Activated T-helper 2 cell treated with anti-CD3 and anti-CD28 coated beads, Interferon-gamma antibody, Interleukin-2, Interleukin-4, amounts not matched to agents 10 μg/mL and 5 μg/mL and 100 μg/mL, durations not matched to agents 14 hours and 24 hours and 36 hours (primary cell): Measurements from ENCODE around the gene PDE11A. TPM values are rescaled to one million over a fixed set of nuclear protein-coding genes. Genes with fewer than 3 reads are reported as not detected.

Experiments
- DNase-seq: peaks from one replicate; pipeline ENCODE4 v3.0.0; 2021; ENCODE audit warnings: low spot score
- H3K27ac Mint-ChIP-seq: one replicate; pipeline ENCODE4 v1.8.0; 2021; ENCODE audit warnings: mixed read lengths
- H3K27me3 Mint-ChIP-seq: one replicate; pipeline ENCODE4 v1.8.0; 2021; ENCODE audit warnings: low read depth, mixed read lengths
- H3K36me3 Mint-ChIP-seq: one replicate; pipeline ENCODE4 v1.8.0; 2021; ENCODE audit warnings: low read depth, mixed read lengths
- H3K4me1 Mint-ChIP-seq: one replicate; pipeline ENCODE4 v1.8.0; 2021; ENCODE audit warnings: low read depth, mixed read lengths
- H3K4me3 Mint-ChIP-seq: one replicate; pipeline ENCODE4 v1.8.0; 2021; ENCODE audit warnings: low read depth, mild to moderate bottlenecking, moderate library complexity, mixed read lengths
- H3K9me3 Mint-ChIP-seq: one replicate; pipeline ENCODE4 v1.8.0; 2021; ENCODE audit warnings: mixed read lengths
- intact Hi-C: fragments of 100-400 bp; cut with micrococcal nuclease; formaldehyde crosslinking; loops from one replicate; pipeline ENCODE4 v1.15.1; 2023
- total RNA-seq: library from RNA; stranded (reverse); gene quantifications from 2 replicates; pipeline ENCODE4 v1.2.3, GENCODE V29; 2022

The PDE11A gene
- total RNA-seq, 1 donor from 2014 or later, result not detected

- Mint-ChIP-seq H3K27me3 (no peaks in the 10 kb centered on the region), H3K9me3 (no peaks in the 10 kb centered on the region)
- intact Hi-C loops, result no loop called here
These were observed 46.9 kb downstream of the PDE11A start for GRCh38 chr2:178025551-178026185.

GRCh38 chr2:178018141-178018540 lies 54.4 kb downstream of the PDE11A start:
- no peak overlapping the region for H3K4me3 Mint-ChIP-seq
- H3K27ac Mint-ChIP-seq, result no peak overlapping the region
- no peaks in the 10 kb centered on the region for H3K9me3 Mint-ChIP-seq
- intact Hi-C loops, result no loop called here
- no peaks in the 10 kb centered on the region for H3K36me3 Mint-ChIP-seq
- H3K27me3 Mint-ChIP-seq, result peaks cover 2% of the 10 kb centered on the region
- no peak for DNase-seq
- no peaks in the 10 kb centered on the region for H3K4me1 Mint-ChIP-seq

More at GRCh38 chr2:178025551-178026185, 46.9 kb downstream of the PDE11A start:
- no peak overlapping the region for H3K27ac Mint-ChIP-seq
- no peak for DNase-seq
- H3K36me3 Mint-ChIP-seq, result no peaks in the 10 kb centered on the region
- H3K4me1 Mint-ChIP-seq, result no peaks in the 10 kb centered on the region
- no peak overlapping the region for H3K4me3 Mint-ChIP-seq

- H3K4me3 Mint-ChIP-seq, result no peak overlapping the region
- H3K27me3 Mint-ChIP-seq, result peaks cover 4% of the 10 kb centered on the region
- H3K4me1 Mint-ChIP-seq, result no peaks in the 10 kb centered on the region
- intact Hi-C loops, result no loop called here
- H3K27ac Mint-ChIP-seq, result no peak overlapping the region
- DNase-seq, result no peak
- H3K9me3 Mint-ChIP-seq, result no peaks in the 10 kb centered on the region
- H3K36me3 Mint-ChIP-seq, result no peaks in the 10 kb centered on the region
These were observed 56.0 kb downstream of the PDE11A start for GRCh38 chr2:178016612-178017011.

- Mint-ChIP-seq H3K9me3 (no peaks in the 10 kb centered on the region), H3K36me3 (no peaks in the 10 kb centered on the region), H3K27me3 (peaks cover 2% of the 10 kb centered on the region), H3K4me1 (no peaks in the 10 kb centered on the region), H3K4me3 (no peak overlapping the region), H3K27ac (no peak overlapping the region)
- intact Hi-C loops, result no loop called here
- DNase-seq, result no peak
These were observed 59.9 kb downstream of the PDE11A start for GRCh38 chr2:178012639-178013038.

GRCh38 chr2:178009813-178010212 lies 62.8 kb downstream of the PDE11A start:
- H3K4me3 Mint-ChIP-seq, result no peak overlapping the region
- H3K27me3 Mint-ChIP-seq, result peaks cover 2% of the 10 kb centered on the region
- H3K36me3 Mint-ChIP-seq, result no peaks in the 10 kb centered on the region
- H3K4me1 Mint-ChIP-seq, result no peaks in the 10 kb centered on the region
- no peaks in the 10 kb centered on the region for H3K9me3 Mint-ChIP-seq
- no peak for DNase-seq
- intact Hi-C loops, result no loop called here
- no peak overlapping the region for H3K27ac Mint-ChIP-seq

- Mint-ChIP-seq H3K36me3 (no peaks in the 10 kb centered on the region), H3K27me3 (peaks cover 7% of the 10 kb centered on the region)
These were observed 63.8 kb downstream of the PDE11A start for GRCh38 chr2:178008636-178009289.

GRCh38 chr2:178006710-178007109 lies 65.9 kb downstream of the PDE11A start:
- Mint-ChIP-seq H3K27me3 (peaks cover 8% of the 10 kb centered on the region), H3K4me3 (no peak overlapping the region), H3K27ac (no peak overlapping the region), H3K4me1 (no peaks in the 10 kb centered on the region), H3K36me3 (no peaks in the 10 kb centered on the region), H3K9me3 (no peaks in the 10 kb centered on the region)
- intact Hi-C loops, result no loop called here
- DNase-seq, result no peak

More at GRCh38 chr2:178008636-178009289, 63.8 kb downstream of the PDE11A start:
- Mint-ChIP-seq H3K9me3 (no peaks in the 10 kb centered on the region), H3K4me1 (no peaks in the 10 kb centered on the region), H3K4me3 (no peak overlapping the region), H3K27ac (no peak overlapping the region)
- intact Hi-C loops, result no loop called here
- DNase-seq, result no peak

DNA sequence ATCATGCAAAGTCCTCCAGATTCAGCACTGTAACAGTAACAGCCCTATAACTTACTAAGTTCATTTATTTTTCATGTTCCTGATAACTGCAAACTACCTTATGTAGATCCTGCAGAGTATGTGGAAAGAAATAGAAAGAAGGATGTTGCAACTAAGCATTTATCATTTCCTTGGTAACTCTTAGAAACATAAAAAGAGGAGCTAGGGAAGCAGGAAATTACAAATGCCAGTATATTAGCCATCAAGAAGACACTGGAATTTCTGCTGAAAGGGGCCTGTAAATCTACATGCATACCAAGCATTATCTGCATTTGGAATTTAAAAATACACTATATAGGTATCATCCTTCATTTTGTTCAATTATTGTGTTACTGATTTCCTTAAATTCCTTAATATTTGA lies 66.8 kb downstream of the PDE11A start:
- H3K27ac Mint-ChIP-seq, result no peak overlapping the region
- H3K27me3 Mint-ChIP-seq, result peaks cover 8% of the 10 kb centered on the region
- H3K4me3 Mint-ChIP-seq, result no peak overlapping the region
- intact Hi-C loops, result no loop called here
- H3K36me3 Mint-ChIP-seq, result no peaks in the 10 kb centered on the region
- no peaks in the 10 kb centered on the region for H3K4me1 Mint-ChIP-seq
- DNase-seq, result no peak
- no peaks in the 10 kb centered on the region for H3K9me3 Mint-ChIP-seq

DNA sequence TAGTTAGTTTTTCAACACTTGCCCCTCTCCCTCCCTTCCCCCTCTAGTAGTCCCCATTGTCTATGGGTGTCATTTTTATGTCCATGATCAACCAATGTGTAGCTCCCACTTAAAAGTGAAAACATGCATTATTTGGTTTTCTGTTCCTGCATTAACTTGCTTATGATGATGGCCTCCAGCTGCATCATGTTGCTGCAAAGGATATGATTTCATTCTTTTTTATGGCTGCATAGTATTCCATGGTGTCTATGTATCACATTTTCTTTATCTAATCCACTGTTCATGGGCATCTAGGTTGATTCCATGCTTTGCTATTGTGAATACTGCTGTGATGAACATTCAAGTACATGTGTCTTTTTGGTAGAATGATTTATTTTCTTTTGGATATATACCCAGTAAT lies 70.5 kb downstream of the PDE11A start:
- DNase-seq, result no peak
- Mint-ChIP-seq H3K9me3 (no peaks in the 10 kb centered on the region), H3K27ac (no peak overlapping the region), H3K4me1 (no peaks in the 10 kb centered on the region), H3K27me3 (peaks cover 8% of the 10 kb centered on the region), H3K4me3 (no peak overlapping the region), H3K36me3 (no peaks in the 10 kb centered on the region)
- intact Hi-C loops, result no loop called here

GRCh38 chr2:177998996-177999395 lies 73.6 kb downstream of the PDE11A start:
- intact Hi-C loops, result no loop called here
- no peaks in the 10 kb centered on the region for H3K36me3 Mint-ChIP-seq
- no peak for DNase-seq
- no peaks in the 10 kb centered on the region for H3K9me3 Mint-ChIP-seq
- no peak overlapping the region for H3K4me3 Mint-ChIP-seq
- H3K27ac Mint-ChIP-seq, result no peak overlapping the region
- H3K27me3 Mint-ChIP-seq, result peaks cover 5% of the 10 kb centered on the region
- H3K4me1 Mint-ChIP-seq, result no peaks in the 10 kb centered on the region

GRCh38 chr2:177998006-177998405 lies 74.6 kb downstream of the PDE11A start:
- no peak for DNase-seq

DNA sequence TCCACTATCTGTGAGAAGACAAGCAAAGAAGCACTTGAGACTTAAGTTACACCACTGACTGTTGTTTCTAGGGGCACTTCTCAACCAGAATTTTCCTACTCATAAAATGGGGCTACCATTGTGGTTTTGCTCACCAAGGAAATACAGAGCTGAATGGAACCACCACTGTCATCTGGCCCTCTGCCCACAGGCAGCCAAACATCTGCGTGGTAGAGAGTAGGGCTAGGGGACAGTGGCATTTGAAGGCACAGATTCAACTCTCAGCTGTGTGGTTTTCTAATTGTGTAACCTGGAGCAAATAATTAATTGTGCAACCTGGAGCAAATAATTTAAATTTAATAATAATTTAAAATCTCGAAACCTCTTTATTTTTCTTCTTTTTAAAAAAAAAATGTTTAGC lies 79.6 kb downstream of the PDE11A start:
- DNase-seq, result no peak
- no peaks in the 10 kb centered on the region for H3K36me3 Mint-ChIP-seq
- H3K9me3 Mint-ChIP-seq, result no peaks in the 10 kb centered on the region
- peaks cover 3% of the 10 kb centered on the region for H3K27me3 Mint-ChIP-seq
- intact Hi-C loops, result no loop called here
- no peaks in the 10 kb centered on the region for H3K4me1 Mint-ChIP-seq
- H3K27ac Mint-ChIP-seq, result no peak overlapping the region
- H3K4me3 Mint-ChIP-seq, result no peak overlapping the region

More at GRCh38 chr2:177998006-177998405, 74.6 kb downstream of the PDE11A start:
- Mint-ChIP-seq H3K27me3 (peaks cover 1% of the 10 kb centered on the region), H3K27ac (no peak overlapping the region), H3K4me1 (no peaks in the 10 kb centered on the region), H3K9me3 (no peaks in the 10 kb centered on the region), H3K36me3 (no peaks in the 10 kb centered on the region), H3K4me3 (no peak overlapping the region)
- intact Hi-C loops, result no loop called here

DNA sequence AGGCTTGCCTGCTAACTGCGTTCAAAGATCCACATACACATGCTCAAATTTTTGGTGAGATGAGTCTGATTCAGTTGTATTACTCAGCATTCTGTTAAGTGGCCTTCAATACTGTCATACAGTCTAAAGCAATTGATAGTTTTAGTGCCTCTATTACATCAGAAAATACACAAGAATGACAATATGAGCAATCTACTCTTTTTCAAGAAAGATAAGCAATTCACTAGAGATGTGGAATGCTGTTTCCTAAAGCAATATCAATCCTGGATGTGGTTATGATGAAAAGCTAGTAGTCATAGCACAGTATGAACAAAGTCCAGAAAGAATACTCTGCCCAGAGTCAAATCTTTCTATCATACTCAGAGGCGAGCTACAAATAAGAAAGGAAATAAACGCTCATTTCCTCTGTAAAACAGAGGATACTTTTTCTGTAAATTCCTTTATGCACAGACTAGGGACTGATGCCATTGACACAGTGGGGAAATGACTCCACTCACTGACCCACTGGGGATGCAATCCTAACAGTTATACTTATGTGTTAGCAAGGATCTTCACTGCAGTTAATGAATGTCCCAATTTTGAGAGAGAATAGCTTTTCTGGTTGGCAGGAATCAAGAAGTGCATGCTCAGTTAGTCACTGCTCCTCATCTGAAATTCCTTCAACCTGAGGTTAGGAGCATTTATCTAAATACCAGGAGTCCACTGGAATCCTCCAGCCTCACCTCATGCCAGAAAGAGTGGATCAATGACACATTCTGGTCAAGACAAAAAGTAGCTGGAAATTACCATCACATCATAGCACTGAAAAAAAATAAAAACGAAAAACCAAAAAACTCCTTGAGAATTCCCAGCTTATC lies 83.3 kb downstream of the PDE11A start:
- H3K4me3 Mint-ChIP-seq, result no peak overlapping the region
- H3K4me1 Mint-ChIP-seq, result no peaks in the 10 kb centered on the region
- no peaks in the 10 kb centered on the region for H3K36me3 Mint-ChIP-seq
- intact Hi-C loops, result no loop called here
- H3K27ac Mint-ChIP-seq, result no peak overlapping the region
- H3K9me3 Mint-ChIP-seq, result no peaks in the 10 kb centered on the region
- peaks cover 7% of the 10 kb centered on the region for H3K27me3 Mint-ChIP-seq
- no peak for DNase-seq
